ENCODE measurements around the gene KIF3A.

The KIF3A gene

GRCh38 chr5:132662925-132663770, 74.2 kb downstream of the KIF3A start:
- DNase-seq (ENCODE audit: low read depth), result no peak

GRCh38 chr5:132662004-132662401, 75.3 kb downstream of the KIF3A start:
- DNase-seq (ENCODE audit: low read depth), result no peak

- no peak for DNase-seq (ENCODE audit: low read depth)
Measured at GRCh38 chr5:132661231-132662003, 75.9 kb downstream of the KIF3A start.

GRCh38 chr5:132659598-132660493, 77.5 kb downstream of the KIF3A start:
- DNase-seq (ENCODE audit: low read depth), result no peak

GRCh38 chr5:132658381-132659302, 78.7 kb downstream of the KIF3A start:
- DNase-seq (ENCODE audit: low read depth), result no peak

- DNase-seq (ENCODE audit: low read depth), result no peak
Measured at GRCh38 chr5:132657676-132658380, 79.5 kb downstream of the KIF3A start, which contains the start of gene IL13. Gene IL13, plus strand, starts transcription at chr5:132658173. Its CDS starts 14 bp downstream, at chr5:132658187.

- DNase-seq (ENCODE audit: low read depth), result no peak
Measured at GRCh38 chr5:132656774-132657355, 80.5 kb downstream of the KIF3A start.

GRCh38 chr5:132655821-132656773, 81.2 kb downstream of the KIF3A start:
- peak; percentile 31 for DNase-seq (ENCODE audit: low read depth)

- DNase-seq (ENCODE audit: low read depth), result no peak
Measured at GRCh38 chr5:132653716-132654115, 83.6 kb downstream of the KIF3A start.

- DNase-seq (ENCODE audit: low read depth), result no peak
Measured at GRCh38 chr5:132651838-132652469, 85.4 kb downstream of the KIF3A start.

- DNase-seq (ENCODE audit: low read depth), result no peak
Measured at GRCh38 chr5:132648355-132648754, 89.0 kb downstream of the KIF3A start.

- no peak for DNase-seq (ENCODE audit: low read depth)
Measured at GRCh38 chr5:132647473-132647872, 89.9 kb downstream of the KIF3A start.

- no peak for DNase-seq (ENCODE audit: low read depth)
Measured at GRCh38 chr5:132646583-132647266, 90.6 kb downstream of the KIF3A start.

GRCh38 chr5:132644177-132644576, 93.2 kb downstream of the KIF3A start:
- no peak for DNase-seq (ENCODE audit: low read depth)
